RPMI8226 (cell line): ENCODE data around the gene DAZAP2.
A peak's percentile ranks its signal among the peaks of the same experiment; 100 is the strongest.
"Not testable (repeated sequence)": the region's sequence is repeated elsewhere in the genome, so short reads cannot be mapped to it uniquely, and the experiment has no call there.

Source experiments
- DNase-seq: peaks from one replicate; pipeline ENCODE4 v3.0.0-alpha.2; 2015

Gene DAZAP2

DNA sequence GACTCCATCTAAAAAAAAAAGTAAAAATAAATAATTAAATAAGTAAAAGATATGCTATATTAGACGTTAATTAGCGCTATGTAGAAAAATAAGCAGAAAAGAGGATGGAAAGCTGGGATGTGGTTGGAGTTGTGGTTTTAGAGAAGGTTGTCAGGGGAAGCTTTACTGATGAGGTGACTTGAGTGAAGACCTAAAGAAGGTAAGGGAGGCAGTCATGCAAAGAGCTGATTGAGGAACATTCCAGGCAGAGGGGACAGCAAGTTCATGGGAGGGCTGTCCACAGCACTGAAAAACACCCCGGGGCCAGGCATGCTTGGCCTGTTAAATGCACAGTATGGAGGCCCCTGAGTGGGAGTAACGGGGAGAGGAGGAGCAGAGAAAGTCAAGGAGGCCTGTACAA is 15.9 kb downstream of the DAZAP2 start:
- no peak for DNase-seq

DNA sequence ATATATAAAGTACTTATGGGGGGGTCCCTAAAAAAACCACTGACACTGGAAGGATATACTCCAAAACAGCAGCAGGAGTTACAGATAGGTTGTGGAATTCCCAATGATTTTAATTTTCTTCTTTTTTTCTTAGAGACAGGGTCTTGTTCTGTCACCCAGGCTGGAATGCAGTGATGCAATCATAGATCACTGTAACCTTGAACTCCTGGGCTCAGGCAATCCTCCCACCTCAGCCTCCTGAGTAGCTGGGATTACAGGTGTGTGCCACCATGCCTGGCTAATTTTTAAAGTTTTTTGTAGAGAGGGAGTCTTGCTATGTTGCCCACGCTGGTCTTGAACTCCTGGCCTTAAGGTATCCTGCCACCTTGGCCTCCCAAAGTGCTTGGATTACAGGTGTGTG is 21.0 kb downstream of the DAZAP2 start:
- DNase-seq, result not testable (repeated sequence)

DNA sequence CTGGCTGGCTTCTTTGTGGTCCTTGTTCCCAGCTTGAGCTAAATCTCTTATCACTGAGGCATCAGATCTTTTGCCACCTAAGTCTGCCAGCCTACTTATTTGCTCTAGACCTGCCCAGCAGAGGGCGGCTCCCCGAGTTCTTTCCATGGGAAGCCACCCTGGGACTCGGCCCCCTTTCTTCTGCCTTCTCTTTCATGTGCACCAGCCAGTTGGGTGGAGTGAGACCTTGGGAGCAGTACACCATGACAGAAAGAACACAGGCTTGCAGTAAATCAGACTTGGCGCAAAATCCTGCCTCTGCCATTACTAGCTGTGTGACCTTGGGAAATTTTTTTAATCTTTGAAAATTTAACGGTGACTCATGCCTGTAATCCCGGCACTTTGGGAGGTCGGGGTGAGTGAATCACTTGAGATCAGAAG is 24.1 kb downstream of the DAZAP2 start:
- DNase-seq, result peak; percentile 37

DNA sequence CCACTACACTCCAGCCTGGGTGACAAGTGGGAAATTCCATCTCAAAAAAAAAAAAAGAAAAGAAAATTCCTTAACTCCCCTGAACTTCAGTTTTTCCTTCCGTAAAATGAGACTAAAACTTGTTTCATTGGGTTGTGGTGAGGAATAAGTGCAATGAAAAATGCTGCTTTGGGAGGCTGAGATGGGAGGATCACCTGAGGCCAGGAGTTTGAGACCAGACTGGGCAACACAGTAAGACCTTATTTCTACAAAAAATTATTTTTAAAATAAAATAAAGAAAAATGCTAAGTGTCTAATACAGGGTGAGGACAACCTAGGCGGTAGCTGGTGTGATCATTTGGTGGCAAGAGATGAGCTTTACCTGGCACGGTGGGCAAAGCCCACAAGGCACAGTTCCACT is 24.7 kb downstream of the DAZAP2 start:
- DNase-seq, result no peak

DNA sequence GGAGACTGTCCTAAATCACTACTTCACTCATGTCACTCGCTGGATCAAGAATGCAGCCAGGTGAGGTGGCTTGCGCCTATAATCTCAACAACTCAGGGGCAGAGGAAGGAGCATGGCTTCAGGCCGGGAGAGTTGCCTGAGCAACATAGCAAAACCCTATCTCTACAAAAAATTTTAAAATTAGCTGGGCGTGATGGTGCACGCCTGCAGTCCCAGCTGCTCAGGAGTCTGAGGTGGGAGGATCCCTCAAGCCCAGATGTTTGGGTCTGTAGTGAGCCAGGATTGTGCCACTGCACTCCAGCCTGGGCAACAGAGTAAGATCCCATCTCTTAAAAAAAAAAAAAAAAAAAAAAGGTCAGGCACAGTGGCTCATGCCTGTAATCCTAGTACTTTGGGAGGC is 25.7 kb downstream of the DAZAP2 start:
- no peak for DNase-seq

DNA sequence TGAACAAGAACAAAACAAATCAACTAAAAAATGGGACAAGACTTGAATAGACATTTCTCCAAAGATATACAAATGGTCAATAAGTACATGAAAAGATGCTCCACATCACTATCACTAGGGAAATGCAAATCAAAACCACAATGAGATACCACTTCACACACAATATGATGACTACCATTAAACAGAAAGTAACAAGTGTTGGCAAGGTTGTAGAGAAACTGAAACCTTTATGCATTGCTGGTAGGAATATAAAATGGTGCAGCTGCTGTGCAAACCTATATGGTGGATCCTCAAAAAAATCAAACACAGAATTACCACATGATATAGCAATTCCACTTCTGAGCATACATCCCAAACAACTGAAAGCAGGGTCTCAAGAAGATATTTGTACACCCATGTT is 26.4 kb downstream of the DAZAP2 start:
- no peak for DNase-seq

DNA sequence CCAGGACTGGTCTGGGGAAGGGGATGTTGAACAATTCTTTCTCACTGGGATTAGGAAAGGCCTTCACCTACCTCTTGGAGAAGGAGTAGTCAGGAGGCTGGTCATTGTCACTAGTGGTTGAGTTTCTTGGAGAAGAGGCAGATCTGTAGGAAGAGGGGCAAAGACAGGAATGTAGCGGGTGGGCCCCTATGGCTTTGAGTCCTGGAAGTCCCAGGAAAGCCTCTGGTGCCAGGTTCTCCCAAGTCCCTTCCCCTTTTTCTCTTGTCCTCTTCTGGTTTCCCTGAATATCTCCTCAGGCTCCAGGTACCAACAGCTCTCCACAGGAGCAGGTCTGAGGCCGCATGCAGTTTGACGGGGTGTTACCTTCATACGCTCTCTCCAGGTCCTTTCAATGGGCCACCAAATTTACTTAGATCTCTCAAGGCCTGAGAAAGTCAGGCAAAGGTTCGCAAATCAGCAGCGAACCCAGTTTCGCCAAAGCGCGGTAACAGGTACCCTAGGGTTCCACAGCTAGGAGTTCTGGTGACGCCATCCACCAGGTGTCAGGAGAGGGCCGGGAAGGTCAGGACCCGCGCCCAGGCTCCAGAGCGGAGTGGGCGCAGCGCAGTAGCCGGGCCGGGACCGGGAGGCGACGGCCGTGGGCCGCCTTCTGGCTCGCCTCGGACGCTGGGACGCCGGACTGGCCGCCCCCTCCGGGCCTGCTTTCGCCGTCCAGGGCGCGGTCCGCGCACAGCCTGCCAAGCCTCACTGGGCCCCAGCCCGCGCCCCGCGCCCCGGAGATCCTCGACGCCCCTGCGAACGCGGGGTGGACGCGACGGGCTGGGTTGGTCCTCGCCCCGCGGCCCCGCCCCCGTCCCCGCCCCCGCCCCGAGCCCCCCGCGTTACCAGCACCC is 30.8 kb downstream of the DAZAP2 start:
- DNase-seq, result peak; percentile 84

DNA sequence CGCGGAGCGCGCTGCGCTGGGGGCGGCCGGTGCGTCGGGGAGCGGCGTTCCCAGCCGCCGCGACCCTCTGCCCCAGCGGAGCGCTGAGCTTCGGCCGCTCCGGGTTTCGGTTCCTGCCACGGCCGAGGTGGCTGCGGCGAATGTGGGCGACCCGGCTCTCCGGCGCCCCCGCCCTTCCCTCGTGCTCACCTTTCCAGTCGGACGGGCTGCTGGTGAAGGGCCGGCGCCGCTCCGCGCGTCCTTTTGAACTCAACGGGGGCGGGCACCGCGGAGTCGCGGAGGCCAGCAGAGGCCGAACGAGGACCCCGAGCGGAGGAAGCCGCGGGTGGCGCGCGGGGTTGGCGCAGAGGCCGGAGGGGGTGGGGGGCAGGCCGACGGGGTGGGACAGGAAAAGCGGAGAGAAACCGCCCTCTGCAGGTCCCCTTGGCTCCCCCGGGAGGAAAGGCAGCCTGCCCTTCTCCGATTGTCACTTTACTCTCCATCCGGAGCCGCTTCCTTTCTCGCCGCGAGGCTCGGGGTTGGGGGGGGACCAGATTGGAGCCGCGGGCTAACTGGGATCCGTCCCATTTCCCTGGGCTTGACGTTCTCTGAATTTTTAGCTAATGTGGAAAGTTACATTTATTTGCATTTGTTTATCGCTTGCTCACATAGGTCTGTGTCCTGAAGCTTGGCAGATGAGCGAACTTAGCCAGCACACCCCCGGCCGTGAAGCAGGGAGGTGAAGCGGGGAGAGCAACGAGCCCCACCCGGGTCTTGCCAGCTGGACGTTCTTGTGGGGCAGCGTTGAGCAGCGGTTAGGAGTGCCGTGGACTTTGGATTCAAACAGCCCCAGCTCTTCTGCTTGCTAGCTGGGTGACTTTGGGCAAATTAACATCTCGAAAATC is 31.7 kb downstream of the DAZAP2 start, which contains the start of gene SMAGP:
SMAGP (minus strand) TSS at position 349 of the 884 bp plus-strand sequence. CDS start 1,137 bp downstream, outside the sequence.
- peak; percentile 85 for DNase-seq

DNA sequence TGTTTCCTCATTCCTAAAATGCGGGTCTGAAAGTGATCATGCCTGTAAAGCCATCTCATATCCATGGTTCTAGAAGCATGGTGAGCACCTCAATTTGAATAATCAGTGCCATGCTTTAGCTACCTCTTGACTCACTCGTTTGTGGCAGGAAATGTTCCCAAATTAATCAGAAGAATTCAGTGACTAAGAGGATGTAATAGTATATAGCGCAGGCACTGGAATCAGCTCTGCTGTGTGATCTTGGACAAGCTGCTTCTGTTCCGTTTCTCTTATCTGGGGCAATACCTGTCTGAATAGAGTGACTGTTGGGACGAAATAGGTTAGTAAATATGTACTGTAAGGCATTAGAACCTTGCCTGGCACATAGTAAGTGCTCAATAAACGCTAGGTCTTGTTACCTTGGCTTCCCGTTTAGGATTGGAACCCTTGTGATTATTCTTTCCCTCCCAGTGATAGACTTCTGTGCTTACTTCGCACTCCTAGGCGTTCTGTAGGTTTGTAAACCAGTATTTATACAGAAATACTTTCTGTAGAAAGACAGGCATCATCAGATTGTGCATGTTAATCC is 32.4 kb downstream of the DAZAP2 start:
- DNase-seq, result no peak

DNA sequence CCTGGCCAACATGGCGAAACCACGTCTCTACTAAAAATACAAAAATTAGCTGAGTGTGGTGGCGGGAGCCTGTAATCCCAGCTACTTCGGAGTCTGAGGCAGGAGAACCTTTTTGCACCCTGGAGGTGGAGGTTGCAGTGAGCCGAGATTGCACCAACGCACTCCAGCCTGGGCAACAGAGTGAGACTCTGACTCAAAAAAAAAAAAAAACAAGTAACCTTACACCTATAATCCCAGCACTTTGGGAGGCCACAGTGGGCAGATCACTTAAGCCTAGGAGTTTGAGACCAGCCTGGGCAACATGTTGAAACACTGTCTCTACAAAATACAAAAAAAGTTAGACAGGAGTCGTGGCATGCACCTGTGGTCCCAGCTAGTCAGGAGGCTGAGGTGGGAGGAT is 34.2 kb downstream of the DAZAP2 start:
- DNase-seq, result not testable (repeated sequence)

DNA sequence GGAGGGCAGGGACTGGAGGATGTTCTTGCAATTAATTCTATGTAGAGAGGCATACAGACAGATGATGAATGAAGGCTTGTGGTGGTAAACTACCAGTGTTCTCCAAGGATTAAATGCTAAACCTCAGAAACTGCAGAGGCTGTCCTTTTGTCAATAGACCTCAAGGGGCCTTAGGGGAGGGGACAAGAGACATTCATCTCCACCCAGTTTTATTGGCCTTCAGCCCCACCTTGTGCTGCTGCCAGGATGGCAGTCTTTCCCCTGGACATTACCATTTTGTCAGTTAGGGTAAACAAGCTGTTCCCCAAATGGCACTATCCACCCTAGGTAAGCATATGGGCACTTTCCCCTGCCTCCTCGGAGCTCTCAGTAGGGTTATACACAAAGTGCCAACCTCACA is 36.5 kb downstream of the DAZAP2 start:
- no peak for DNase-seq

DNA sequence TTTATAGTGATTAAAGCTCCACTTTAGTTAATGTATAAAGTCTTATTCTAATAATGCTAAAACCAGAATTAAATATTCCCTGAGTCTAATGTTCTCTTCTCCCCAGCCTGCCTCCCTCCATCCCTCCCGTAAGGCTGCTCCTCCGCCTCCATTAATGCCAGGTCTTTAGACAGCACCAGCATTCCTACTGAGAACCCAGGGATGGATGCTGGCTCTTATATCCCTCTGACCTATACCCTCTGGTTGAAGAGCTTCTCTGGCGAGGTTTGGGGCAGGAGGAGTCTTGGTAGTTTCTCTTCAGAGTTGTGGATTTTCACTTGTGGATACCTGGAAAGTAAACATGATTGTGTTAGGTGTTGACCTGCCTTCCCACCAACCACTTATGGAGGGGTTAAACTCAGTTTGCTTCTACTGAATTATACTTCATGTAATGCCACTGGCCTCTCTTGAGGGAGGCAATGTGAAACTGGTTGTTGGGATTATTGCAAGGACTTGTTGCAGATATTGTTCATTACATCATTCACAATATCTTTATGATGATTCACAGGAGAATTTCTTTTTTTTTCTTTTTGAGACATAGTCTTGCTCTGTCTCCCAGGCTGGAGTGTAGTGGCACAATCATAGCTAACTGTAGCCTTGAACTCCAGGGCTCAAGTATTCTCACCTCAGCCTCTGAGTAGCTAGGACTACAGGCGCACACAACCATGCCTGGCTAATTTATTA is 42.7 kb downstream of the DAZAP2 start:
- no peak for DNase-seq

DNA sequence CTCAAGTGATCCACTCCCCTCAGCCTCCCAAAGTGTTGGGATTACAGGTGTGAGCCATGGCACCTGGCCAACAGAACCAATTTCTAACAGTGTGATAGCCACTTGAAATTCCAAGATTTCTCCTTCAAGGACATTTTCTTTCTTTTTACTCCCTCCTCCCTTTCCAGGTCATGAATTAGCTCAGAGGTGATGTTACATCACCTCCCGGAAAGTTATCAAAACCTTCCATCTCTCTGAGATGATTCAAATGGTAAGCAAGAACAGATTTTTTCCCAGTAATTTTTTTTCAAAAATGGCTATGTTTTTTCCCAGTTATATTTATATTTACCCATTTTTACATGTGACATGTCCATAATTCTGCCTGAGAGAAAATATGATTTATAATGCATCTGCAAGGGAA is 47.2 kb downstream of the DAZAP2 start:
- DNase-seq, result no peak

DNA sequence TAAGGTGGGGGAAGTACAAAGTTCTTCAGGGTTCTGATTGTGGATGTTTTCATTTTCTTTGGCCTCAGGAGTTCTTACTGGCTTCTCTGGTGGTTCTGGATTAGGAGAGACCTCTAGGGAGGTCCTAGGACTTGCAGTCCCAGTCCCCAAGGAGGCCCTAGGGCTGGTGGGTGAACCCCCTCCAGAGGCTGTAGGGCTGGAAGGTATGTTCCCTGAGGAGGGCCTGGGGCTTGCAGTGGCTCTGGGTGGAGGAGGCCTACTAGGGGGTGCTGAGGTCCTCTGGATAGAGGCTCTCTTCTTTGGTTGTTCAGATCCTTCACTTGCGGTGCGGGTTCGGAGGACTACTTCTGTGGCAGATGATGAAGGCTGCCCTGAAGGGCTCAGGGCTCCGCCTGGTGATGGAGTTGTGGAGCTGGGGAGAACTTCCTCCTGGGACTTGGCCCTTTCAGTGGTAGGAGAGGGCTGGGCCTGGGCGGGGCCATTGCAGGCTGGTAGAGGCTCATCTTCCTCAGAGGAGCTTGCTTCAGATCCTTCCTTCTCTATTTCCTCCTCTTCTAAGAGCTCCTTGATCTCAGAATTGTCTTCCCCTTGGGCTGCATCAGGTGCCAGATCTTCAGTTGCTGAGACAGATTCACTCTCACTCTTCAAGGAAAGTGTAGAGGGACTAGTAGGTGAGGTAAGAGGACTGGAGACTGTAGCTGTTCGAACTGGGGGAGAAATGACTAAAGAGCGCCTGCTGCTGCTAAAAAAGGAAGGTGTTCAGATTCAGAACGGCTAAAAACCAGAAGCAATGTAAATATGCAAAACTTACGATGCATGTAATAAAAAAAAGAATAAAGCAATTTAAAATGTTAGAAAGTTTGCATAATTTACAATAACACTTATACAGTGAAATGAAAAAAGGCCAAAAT is 53.2 kb downstream of the DAZAP2 start:
- not testable (repeated sequence) for DNase-seq
